Renal cortex interstitium (tissue), 3 donors: Measurements from ENCODE around the gene BCORL1. TPM values are rescaled to one million over a fixed set of nuclear protein-coding genes. Genes with fewer than 3 reads are reported as not detected.

ENCODE experiments used
- polyA plus RNA-seq, 3 donors: library from polyadenylated mRNA; unstranded; fragments of 120-200 nt; gene quantifications; one replicate each; pipeline ENCODE4 v1.2.1, GENCODE V29; 2013; ENCODE audit not compliant: insufficient read length in 3 of 3

Gene BCORL1
- polyA plus RNA-seq, 3 donors = 16.0 to 20.8 (median 17.0) TPM

Other genes with a start within 250 kb of the BCORL1 start
- gene XPNPEP2, start 243.7 kb upstream of the BCORL1 start, polyA plus RNA-seq = 10 to 100 TPM; 77.3 to 87.4 (median 83.6) TPM
- 1 to 10 TPM; 1.5 to 2.5 (median 2.5) TPM for gene SASH3, start 202.7 kb upstream of the BCORL1 start, polyA plus RNA-seq
- gene ZDHHC9, start 138.7 kb upstream of the BCORL1 start, polyA plus RNA-seq = 10 to 100 TPM; 45.6 to 49.0 (median 48.7) TPM
- gene UTP14A, start 76.5 kb upstream of the BCORL1 start, polyA plus RNA-seq = 10 to 100 TPM; 25.5 to 29.1 (median 26.9) TPM
- gene ELF4, start 127.9 kb downstream of the BCORL1 start, polyA plus RNA-seq = 10 to 100 TPM; 11.7 to 13.9 (median 12.8) TPM
- 10 to 100 TPM; 77.4 to 98.5 (median 84.6) TPM for gene AIFM1, start 183.2 kb downstream of the BCORL1 start, polyA plus RNA-seq
- under 1 TPM; 0.44 to 0.78 (median 0.70) TPM for gene RAB33A, start 189.3 kb downstream of the BCORL1 start, polyA plus RNA-seq